Fibroblast of peridontal ligament (primary cell): ENCODE measurements around the gene TMEM151B.

ENCODE experiments used
- DNase-seq: peaks from one replicate; pipeline ENCODE4 v3.0.0-alpha.2; 2010; ENCODE audit errors: extremely low read depth

The TMEM151B gene

DNA sequence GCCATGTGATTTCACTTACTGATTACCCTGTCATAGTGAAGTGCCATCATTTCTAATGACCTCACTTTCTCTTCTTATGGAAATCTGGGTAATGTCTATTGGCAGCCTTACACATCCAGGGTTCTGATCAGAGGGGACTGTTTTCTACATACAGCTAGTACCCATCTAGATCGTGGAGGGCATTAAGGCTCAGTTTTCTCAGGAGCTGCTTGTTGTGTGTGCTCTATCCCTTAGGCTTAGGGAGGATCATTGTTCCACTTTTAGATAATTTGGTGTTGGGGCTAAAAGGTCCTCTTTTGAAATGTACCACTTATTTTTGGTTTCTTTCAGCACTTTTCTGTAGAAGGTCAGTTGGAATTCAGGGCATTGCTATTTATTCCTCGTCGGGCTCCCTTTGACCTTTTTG lies 19.5 kb upstream of the TMEM151B start:
- DNase-seq = no peak

DNA sequence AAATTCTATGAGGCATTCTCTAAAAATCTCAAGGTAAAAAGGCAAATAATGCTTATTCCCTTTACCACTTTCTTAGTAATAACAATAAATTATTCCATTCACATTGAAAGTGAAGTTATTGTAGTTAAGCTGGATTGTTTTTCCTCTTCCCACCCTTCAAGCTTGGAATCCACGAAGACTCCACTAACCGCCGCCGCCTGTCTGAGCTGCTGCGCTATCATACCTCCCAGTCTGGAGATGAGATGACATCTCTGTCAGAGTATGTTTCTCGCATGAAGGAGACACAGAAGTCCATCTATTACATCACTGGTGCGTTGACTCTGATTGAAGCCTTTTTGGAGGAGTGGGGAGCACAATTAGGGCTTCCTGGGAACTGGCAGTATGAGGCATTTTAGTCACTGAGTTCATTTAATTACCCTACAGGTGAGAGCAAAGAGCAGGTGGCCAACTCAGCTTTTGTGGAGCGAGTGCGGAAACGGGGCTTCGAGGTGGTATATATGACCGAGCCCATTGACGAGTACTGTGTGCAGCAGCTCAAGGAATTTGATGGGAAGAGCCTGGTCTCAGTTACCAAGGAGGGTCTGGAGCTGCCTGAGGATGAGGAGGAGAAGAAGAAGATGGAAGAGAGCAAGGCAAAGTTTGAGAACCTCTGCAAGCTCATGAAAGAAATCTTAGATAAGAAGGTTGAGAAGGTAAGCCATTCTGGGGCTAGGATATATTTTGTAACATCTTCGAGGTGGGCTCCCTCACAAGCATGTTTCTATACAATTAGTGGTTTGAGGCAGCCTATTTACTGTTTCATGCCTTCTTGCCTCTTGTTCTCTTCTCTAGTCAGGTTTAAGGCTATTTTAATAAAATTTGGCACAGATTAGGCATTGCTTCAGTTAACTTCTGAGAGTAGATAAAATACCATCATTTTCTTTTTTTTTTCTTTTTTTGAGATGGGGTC lies 18.4 kb upstream of the TMEM151B start:
- DNase-seq = no peak

DNA sequence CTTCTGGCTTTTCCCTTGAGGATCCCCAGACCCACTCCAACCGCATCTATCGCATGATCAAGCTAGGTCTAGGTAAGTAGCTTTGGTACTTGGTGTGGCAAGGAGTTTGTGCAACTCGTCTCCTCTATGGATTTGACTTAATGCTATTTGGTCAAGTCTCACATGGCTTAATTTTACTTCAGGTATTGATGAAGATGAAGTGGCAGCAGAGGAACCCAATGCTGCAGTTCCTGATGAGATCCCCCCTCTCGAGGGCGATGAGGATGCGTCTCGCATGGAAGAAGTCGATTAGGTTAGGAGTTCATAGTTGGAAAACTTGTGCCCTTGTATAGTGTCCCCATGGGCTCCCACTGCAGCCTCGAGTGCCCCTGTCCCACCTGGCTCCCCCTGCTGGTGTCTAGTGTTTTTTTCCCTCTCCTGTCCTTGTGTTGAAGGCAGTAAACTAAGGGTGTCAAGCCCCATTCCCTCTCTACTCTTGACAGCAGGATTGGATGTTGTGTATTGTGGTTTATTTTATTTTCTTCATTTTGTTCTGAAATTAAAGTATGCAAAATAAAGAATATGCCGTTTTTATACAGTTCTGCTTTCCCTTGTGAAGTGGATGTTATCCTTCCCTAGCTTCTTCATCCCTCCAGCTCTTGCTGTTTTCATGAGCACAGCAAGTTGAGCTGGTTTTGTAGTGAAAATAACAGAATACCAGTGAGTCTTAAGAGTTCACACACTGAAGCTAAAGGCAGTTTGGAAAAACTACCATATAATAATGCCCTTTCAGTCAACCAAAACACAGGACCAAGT lies 16.7 kb upstream of the TMEM151B start:
- peak; percentile 30 for DNase-seq

- no peak for DNase-seq
Measured at GRCh38 chr6:44254191-44255104, 15.8 kb upstream of the TMEM151B start.

DNA sequence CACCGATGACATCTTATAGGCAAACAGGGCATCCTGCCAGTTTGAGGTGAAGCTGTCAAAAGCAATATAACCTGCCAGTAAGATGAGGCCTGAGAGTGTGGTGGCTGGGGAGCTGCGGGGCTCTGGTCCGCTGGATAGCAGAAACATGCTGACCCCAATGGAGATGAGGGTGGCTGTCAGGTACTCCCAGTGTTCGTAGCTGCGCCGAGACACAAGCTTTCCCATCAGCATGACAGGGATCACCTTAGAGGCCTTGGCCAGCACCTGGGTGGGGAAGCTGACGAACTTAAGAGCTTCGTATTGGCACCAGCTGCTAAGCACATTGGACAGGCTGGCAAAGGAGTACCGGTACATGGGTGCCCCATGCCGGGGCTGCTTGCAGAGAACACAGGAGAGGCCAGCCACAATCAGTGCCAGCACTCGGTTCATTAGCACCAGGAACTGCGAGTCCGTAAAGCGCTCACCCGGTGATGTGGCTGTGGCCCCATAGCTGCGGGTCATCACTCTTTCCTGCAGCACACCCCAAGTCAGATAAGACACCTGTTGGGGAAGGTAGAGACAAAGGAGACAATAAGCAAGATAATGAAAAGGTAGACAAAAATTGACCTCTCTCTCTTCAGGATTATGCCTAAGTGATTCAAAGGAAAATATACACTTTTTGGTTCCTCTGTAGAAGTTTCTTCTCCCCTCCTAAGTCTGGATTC lies 15.0 kb upstream of the TMEM151B start:
- DNase-seq = no peak

- no peak for DNase-seq
Measured at GRCh38 chr6:44255871-44256774, 14.1 kb upstream of the TMEM151B start.

GRCh38 chr6:44256775-44257024 lies 13.6 kb upstream of the TMEM151B start:
- no peak for DNase-seq

GRCh38 chr6:44257025-44257752 lies 13.1 kb upstream of the TMEM151B start, which contains the start of gene SLC35B2:
SLC35B2 (minus strand) TSS chr6:44257528; CDS start chr6:44257410, 118 bp downstream.
- peak; percentile 45 for DNase-seq

DNA sequence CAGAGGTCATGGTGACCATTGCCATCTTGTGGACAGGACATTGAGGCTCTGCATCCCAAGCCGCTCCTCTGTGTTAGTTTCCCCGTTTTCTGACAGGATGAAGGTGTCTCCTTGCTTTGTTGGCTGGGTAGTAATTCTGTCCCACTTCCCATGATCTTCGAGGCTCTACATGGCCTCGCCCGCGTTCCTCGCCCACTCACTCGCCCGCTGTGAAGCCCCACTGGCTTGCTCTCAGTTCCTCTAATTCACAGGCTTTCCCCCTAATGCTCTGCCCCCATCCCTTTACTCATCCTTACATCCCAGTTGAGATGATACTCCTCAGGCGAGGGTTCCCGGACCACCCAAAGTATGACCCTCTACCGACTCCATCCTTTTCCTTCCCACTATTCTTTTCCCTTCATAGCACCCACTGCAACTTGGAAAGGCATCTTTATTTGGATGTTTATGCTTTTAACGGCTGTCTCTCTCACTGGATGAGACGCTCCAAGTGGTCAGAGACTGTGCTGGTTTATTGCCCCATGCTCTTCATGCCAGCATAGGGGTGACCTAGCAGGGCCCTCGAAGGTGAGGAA lies 12.4 kb upstream of the TMEM151B start:
- DNase-seq = no peak

GRCh38 chr6:44258325-44258863 lies 11.9 kb upstream of the TMEM151B start:
- DNase-seq = no peak

DNA sequence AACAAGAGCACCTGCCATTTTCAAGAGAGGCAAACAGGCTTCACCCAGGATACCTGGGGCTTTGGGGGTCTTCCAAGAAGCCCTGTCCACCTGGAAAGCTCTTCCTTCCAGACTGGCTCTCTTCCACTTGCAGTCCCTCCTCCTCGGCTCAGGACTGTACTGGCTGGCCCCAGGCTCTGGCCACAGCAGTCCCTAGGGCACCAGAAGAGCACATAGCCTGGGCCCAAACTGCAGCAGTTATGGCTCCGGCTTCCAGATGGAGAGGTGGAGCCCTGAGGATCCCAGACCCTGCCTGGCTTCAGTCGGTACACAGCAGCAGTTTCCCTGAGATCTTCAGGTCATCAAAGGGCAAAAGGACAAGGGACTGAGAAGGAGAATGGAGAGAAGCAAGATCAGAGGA lies 11.3 kb upstream of the TMEM151B start:
- DNase-seq = no peak

GRCh38 chr6:44260011-44260410 lies 10.2 kb upstream of the TMEM151B start:
- DNase-seq = no peak

DNA sequence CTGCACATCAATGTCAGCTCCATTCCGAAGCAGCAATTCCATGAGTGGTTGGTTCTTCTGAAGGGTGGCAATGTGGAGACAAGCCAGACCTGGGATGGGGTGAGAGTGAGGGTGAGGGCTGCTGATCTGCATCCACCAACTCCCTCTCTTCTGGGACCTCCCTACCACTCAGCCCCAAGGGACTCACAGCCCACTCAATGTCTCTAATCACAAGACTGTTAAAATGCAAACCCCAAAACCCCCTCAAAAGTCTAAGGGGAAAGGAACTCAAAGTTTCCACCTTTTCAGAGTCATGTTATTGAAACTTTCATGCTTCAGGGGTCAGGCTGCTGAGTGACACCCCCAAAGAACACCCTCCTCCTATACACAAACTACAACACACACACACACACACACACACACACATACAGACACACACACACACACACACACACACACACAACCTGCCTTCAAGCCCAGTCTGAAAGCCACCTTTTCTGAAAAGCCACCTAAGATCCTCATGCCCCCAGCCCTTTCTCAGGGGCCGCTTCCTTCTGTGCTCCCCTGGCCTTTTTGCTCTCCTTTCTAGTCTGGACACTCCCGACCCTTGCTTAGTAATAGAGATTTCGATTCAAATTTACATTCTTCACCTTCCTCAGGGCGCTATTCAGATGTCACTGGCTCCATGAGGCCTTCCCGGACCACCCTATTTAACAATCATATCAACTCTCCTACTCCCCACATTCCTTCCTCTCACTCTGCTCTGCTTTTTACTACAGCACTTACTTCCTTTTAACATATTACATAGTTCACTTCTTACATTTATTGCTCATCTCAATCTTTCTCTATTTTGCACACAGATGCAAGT lies 9.6 kb upstream of the TMEM151B start:
- DNase-seq = no peak

GRCh38 chr6:44261581-44261980 lies 8.7 kb upstream of the TMEM151B start:
- no peak for DNase-seq

DNA sequence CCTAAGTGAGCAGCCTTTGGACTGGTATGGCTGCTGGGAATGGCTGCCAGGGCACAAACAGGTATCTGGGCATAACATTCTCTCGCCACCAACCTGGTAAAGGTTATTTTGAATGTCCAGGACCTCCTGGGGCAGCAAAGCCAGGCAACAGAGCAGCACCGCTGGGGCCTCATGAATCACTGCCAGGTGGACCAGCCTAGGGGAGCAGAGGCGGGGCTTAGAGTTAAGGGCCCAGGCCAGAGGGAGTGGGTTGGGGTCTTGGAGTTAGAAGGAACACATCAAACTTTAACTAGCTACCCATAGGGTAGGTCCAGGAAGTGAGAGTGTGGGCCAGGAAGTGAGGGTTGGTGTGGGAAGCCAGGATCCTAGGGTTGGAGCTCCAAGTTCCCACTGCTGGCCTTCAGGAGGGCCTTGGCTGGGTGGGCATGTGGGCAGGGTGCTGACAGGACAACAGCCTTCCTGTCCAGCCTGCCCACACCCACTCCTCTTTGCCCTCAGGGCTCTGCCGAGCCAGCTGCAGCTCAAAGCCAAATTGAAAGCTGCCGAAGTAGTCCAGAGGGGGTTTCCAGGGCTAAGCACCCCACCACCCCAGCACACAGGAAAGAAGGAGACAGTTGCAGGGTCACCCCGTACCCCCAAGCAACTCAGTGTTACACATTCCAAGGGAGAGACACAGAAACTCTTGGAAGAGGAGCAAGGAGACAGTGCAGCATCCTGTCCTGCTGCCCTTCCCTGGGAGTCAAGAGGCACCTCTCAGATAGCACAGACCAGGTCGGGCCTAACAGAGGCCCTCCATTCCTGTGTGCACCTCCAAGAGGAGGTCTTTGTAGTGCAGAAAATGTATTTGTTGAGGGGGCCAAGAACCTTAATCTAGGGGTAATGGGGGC lies 7.5 kb upstream of the TMEM151B start:
- DNase-seq = no peak

GRCh38 chr6:44263354-44264100 lies 6.7 kb upstream of the TMEM151B start:
- DNase-seq = no peak
